ENCODE results near the gene UBR4. TPM values are rescaled to one million over a fixed set of nuclear protein-coding genes. Genes with fewer than 3 reads are reported as not detected.

Gene UBR4
- total and polyA plus RNA-seq, 2 of the 8 experiments (the other 6 are each of a cell fraction or from before 2014, with no cell fraction given) = 139 to 152 TPM

DNA sequence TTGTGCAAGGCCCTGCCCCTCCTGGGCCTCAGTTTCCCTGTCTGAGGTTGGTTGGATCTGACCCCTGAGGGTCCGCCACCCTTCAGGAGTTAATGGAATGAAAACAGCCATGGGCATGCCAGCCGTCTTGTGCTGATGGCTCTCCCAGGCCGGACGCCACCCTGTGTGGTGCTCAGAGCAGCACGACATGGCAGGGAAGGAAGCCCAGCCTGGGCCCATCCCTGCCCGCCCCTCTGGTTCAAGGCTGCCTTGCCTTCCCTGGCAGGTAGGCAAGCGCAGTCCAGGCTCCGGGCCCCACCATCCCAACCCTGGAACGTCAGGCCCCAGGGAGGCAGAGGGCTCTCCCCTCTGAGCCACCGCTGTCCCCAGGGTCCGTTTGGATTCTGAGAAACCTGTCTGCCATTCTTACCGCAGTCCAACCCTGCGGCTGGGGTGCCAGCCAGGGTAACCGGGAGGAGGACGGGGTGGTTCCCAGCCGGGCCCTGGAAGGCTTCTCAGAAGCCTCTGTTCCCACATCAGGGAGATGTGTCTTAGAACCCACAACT is 145.1 kb downstream of the UBR4 start (continued):
- TF ChIP-seq, protein P1, sequence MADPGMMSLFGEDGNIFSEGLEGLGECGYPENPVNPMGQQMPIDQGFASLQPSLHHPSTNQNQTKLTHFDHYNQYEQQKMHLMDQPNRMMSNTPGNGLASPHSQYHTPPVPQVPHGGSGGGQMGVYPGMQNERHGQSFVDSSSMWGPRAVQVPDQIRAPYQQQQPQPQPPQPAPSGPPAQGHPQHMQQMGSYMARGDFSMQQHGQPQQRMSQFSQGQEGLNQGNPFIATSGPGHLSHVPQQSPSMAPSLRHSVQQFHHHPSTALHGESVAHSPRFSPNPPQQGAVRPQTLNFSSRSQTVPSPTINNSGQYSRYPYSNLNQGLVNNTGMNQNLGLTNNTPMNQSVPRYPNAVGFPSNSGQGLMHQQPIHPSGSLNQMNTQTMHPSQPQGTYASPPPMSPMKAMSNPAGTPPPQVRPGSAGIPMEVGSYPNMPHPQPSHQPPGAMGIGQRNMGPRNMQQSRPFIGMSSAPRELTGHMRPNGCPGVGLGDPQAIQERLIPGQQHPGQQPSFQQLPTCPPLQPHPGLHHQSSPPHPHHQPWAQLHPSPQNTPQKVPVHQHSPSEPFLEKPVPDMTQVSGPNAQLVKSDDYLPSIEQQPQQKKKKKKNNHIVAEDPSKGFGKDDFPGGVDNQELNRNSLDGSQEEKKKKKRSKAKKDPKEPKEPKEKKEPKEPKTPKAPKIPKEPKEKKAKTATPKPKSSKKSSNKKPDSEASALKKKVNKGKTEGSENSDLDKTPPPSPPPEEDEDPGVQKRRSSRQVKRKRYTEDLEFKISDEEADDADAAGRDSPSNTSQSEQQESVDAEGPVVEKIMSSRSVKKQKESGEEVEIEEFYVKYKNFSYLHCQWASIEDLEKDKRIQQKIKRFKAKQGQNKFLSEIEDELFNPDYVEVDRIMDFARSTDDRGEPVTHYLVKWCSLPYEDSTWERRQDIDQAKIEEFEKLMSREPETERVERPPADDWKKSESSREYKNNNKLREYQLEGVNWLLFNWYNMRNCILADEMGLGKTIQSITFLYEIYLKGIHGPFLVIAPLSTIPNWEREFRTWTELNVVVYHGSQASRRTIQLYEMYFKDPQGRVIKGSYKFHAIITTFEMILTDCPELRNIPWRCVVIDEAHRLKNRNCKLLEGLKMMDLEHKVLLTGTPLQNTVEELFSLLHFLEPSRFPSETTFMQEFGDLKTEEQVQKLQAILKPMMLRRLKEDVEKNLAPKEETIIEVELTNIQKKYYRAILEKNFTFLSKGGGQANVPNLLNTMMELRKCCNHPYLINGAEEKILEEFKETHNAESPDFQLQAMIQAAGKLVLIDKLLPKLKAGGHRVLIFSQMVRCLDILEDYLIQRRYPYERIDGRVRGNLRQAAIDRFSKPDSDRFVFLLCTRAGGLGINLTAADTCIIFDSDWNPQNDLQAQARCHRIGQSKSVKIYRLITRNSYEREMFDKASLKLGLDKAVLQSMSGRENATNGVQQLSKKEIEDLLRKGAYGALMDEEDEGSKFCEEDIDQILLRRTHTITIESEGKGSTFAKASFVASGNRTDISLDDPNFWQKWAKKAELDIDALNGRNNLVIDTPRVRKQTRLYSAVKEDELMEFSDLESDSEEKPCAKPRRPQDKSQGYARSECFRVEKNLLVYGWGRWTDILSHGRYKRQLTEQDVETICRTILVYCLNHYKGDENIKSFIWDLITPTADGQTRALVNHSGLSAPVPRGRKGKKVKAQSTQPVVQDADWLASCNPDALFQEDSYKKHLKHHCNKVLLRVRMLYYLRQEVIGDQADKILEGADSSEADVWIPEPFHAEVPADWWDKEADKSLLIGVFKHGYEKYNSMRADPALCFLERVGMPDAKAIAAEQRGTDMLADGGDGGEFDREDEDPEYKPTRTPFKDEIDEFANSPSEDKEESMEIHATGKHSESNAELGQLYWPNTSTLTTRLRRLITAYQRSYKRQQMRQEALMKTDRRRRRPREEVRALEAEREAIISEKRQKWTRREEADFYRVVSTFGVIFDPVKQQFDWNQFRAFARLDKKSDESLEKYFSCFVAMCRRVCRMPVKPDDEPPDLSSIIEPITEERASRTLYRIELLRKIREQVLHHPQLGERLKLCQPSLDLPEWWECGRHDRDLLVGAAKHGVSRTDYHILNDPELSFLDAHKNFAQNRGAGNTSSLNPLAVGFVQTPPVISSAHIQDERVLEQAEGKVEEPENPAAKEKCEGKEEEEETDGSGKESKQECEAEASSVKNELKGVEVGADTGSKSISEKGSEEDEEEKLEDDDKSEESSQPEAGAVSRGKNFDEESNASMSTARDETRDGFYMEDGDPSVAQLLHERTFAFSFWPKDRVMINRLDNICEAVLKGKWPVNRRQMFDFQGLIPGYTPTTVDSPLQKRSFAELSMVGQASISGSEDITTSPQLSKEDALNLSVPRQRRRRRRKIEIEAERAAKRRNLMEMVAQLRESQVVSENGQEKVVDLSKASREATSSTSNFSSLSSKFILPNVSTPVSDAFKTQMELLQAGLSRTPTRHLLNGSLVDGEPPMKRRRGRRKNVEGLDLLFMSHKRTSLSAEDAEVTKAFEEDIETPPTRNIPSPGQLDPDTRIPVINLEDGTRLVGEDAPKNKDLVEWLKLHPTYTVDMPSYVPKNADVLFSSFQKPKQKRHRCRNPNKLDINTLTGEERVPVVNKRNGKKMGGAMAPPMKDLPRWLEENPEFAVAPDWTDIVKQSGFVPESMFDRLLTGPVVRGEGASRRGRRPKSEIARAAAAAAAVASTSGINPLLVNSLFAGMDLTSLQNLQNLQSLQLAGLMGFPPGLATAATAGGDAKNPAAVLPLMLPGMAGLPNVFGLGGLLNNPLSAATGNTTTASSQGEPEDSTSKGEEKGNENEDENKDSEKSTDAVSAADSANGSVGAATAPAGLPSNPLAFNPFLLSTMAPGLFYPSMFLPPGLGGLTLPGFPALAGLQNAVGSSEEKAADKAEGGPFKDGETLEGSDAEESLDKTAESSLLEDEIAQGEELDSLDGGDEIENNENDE (IDR thresholded peaks at IDR 0.05; ENCODE audit: insufficient replicate concordance, low read length) = no peak
